Thoracic aorta (tissue), 2 donors: Measurements from ENCODE around the gene TACSTD2. TPM values are rescaled to one million over a fixed set of nuclear protein-coding genes. Genes with fewer than 3 reads are reported as not detected.
A peak's percentile ranks its signal among the peaks of the same experiment; 100 is the strongest.
"Not testable (repeated sequence)": the region's sequence is repeated elsewhere in the genome, so short reads cannot be mapped to it uniquely, and the experiment has no call there.

Experiments
- ATAC-seq: fragments of 150-250 bp; one replicate; pipeline ENCODE4 v1.8.0; 2017; ENCODE audit warnings: low read depth; ENCODE audit not compliant: insufficient number of reproducible peaks, low FRiP score
- DNase-seq: peaks from one replicate; pipeline ENCODE4 v3.0.0-alpha.2; 2020; ENCODE audit warnings: low spot score
- H3K27ac ChIP-seq, 2 donors: fragments of 200-600 bp; sonication (generic); 1 replicate in 1 of 2; 2 replicates in 1 of 2; pipeline ENCODE4 v1.5.1; 2016; ENCODE audit warnings: mild to moderate bottlenecking in 2 of 2, moderate library complexity in 2 of 2
- H3K27me3 ChIP-seq: fragments of 200-600 bp; sonication (generic); replicated peaks from 2 replicates; pipeline ENCODE4 v1.6.0; 2016; ENCODE audit warnings: mild to moderate bottlenecking; ENCODE audit not compliant: insufficient read depth
- H3K36me3 ChIP-seq: fragments of 200-600 bp; sonication (generic); one replicate; pipeline ENCODE4 v1.5.1; 2016
- H3K4me1 ChIP-seq, 2 donors: fragments of 200-600 bp; sonication (generic); 1 replicate in 1 of 2; 2 replicates in 1 of 2; pipeline versions ENCODE4 v1.5.1 to v1.6.0; 2016; ENCODE audit warnings: low read depth in 2 of 2, mild to moderate bottlenecking in 1 of 2; ENCODE audit not compliant: control insufficient read depth in 1 of 2
- H3K4me3 ChIP-seq: fragments of 200-600 bp; sonication (generic); 2 replicates; pipeline ENCODE4 v1.5.1; 2016; ENCODE audit warnings: mild to moderate bottlenecking
- H3K9me3 ChIP-seq: fragments of 200-600 bp; sonication (generic); 2 replicates; pipeline ENCODE4 v1.5.1; 2016
- total RNA-seq, 2 donors: library from RNA; depleted of rRNA; stranded (reverse); fragments of >200 nt; gene quantifications; one replicate each; pipeline versions ENCODE4 v1.1.0 to v1.2.3, GENCODE V29; 2016
- TF ChIP-seq, protein P1 (sequence below): fragments of 200-600 bp; sonication (generic); IDR thresholded peaks from one replicate; pipeline ENCODE4 v1.5.1; 2019; ENCODE audit warnings: antibody characterized with exemption

Gene TACSTD2, protein sequence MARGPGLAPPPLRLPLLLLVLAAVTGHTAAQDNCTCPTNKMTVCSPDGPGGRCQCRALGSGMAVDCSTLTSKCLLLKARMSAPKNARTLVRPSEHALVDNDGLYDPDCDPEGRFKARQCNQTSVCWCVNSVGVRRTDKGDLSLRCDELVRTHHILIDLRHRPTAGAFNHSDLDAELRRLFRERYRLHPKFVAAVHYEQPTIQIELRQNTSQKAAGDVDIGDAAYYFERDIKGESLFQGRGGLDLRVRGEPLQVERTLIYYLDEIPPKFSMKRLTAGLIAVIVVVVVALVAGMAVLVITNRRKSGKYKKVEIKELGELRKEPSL
- 1 to 10 TPM; 6.9 to 8.1 TPM for total RNA-seq

DNA sequence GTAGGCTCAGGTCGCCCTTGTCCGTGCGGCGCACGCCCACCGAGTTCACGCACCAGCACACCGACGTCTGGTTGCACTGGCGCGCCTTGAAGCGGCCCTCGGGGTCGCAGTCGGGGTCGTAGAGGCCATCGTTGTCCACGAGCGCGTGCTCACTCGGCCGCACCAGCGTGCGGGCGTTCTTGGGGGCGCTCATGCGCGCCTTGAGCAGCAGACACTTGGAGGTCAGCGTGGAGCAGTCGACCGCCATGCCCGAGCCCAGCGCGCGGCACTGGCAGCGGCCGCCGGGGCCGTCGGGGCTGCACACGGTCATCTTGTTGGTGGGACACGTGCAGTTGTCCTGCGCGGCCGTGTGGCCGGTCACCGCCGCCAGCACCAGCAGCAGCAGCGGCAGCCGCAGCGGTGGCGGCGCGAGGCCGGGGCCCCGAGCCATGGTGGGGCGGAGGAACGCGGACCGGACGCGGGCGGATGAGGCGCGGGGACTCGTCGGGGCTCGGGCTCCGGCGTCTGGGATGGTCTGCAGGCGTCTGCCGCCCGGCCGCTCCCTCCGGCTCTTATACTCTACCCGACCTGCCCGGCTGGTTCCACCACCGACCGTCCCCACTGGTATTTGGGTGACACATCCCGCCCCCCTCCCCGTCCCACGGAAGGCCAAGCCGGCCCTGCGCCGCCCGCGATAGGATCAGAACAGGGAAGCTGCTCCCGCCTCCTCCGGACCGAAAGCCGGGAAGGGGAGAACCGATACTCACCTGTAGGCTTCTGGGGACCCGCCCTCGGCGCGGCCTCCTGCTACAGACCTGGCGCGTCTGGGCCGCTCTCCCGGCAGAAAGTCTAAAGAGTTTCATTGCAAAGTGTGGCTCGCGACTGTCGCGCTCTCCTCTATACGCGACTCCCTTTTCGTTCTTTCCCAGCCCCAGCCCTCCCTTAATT lies at the start of gene TACSTD2:
Gene TACSTD2 (minus strand): TSS at position 526 of the 927 bp plus-strand sequence. CDS start 96 bp downstream, at position 430.
- Histone ChIP-seq H3K27me3 (no peaks in the 10 kb centered on the region), H3K36me3 (no peaks in the 10 kb centered on the region), H3K9me3 (no peaks in the 10 kb centered on the region), H3K27ac (peak within 1 kb of the TSS; percentile 6 to 39), H3K4me1 (peaks cover 7 to 11% of the 10 kb centered on the region in 2 donors), H3K4me3 (peak within 1 kb of the TSS; percentile 78)
- TF ChIP-seq, protein P1, sequence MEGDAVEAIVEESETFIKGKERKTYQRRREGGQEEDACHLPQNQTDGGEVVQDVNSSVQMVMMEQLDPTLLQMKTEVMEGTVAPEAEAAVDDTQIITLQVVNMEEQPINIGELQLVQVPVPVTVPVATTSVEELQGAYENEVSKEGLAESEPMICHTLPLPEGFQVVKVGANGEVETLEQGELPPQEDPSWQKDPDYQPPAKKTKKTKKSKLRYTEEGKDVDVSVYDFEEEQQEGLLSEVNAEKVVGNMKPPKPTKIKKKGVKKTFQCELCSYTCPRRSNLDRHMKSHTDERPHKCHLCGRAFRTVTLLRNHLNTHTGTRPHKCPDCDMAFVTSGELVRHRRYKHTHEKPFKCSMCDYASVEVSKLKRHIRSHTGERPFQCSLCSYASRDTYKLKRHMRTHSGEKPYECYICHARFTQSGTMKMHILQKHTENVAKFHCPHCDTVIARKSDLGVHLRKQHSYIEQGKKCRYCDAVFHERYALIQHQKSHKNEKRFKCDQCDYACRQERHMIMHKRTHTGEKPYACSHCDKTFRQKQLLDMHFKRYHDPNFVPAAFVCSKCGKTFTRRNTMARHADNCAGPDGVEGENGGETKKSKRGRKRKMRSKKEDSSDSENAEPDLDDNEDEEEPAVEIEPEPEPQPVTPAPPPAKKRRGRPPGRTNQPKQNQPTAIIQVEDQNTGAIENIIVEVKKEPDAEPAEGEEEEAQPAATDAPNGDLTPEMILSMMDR = no peak
- DNase-seq (no peak), ATAC-seq (no peak)

DNA sequence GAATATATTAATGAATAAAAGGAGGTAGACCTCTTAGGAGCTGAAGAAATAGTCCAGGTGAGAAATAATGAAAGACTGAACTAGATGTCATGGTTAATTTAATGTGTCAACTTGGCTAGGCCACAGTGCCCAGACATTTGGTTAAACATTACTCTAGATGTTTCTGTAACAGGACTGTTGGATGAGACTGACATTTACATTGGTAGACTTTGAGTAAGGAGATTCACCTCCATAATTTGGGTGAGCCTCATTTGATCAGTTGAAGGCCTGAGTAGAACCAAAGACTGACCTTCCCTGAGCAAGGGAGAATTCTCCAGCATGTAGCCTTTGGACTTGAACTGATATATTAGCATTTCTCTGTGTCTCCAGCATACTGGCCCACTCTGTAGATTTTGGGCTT lies 49.2 kb upstream of the TACSTD2 start:
- no peak for DNase-seq
- Histone ChIP-seq H3K4me1 (no peaks in the 10 kb centered on the region), H3K27ac (no peak overlapping the region), H3K9me3 (no peaks in the 10 kb centered on the region), H3K4me3 (no peak overlapping the region), H3K36me3 (no peaks in the 10 kb centered on the region), H3K27me3 (no peaks in the 10 kb centered on the region)
- ATAC-seq = no peak
- TF ChIP-seq, protein P1 = no peak

DNA sequence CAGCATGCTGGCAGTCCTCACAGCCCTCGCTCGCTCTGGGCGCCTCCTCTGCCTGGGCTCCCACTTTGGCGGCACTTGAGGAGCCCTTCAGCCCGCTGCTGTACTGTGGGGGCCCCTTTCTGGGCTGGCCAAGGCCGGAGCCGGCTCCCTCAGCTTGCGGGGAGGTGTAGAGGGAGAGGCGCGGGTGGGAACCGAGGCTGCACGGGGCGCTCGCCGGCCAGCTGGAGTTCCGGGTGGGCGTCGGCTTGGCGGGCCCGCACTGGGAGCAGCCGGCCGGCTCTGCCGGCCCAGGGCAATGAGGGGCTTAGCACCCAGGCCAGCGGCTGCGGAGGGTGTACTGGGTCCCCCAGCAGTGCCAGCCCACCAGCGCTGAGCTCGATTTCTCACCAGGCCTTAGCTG lies 46.2 kb upstream of the TACSTD2 start:
- ATAC-seq, H3K36me3 ChIP-seq, H3K27me3 ChIP-seq, H3K4me3 ChIP-seq, H3K9me3 ChIP-seq, DNase-seq, H3K27ac ChIP-seq: not testable (repeated sequence)
- peaks cover 13 to 16% of the 10 kb centered on the region in 2 donors for H3K4me1 ChIP-seq

DNA sequence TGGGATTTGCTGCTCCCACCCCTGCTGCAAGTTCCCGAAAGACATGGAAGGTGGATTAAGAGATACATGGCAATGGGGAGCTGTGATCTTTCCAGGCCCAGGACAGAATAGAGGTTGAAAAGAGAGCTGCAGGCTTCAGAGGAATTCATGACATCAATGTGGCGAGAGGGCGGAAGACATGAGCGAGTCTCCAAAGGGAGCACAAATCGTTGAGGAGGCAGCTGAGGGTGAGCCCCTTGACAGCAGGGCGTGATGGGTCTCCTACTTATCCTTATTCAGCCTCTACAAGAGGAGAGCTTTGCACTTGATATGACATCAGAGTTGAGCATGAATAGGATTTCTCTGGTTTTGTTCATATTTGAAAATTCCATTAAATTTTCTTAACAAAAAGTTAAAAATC lies 45.5 kb upstream of the TACSTD2 start:
- Histone ChIP-seq H3K27ac (no peak overlapping the region), H3K9me3 (no peaks in the 10 kb centered on the region), H3K27me3 (no peaks in the 10 kb centered on the region), H3K36me3 (no peaks in the 10 kb centered on the region), H3K4me1 (peaks cover 13 to 23% of the 10 kb centered on the region in 2 donors), H3K4me3 (no peak overlapping the region)
- DNase-seq (no peak), ATAC-seq (no peak)
- TF ChIP-seq, protein P1 = no peak

DNA sequence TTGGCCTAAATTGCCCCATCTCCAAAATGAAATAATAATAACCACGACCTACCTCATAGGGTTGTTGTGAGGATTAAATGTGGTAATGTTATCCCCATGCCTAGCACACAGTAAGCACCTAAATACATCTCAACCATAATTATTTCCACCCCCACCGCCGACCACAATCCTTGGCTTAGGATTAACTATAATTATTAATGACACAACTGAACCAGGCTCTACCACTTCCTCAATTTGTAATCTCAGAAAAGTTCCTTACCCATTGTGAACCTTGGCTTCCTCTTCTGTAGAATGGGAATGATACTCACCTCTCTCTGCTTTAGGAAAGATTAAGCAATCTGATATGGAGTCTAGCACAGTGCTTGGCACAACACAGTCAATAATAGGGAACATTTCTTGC lies 44.3 kb upstream of the TACSTD2 start:
- Histone ChIP-seq H3K4me3 (no peak overlapping the region), H3K36me3 (no peaks in the 10 kb centered on the region), H3K4me1 (peaks cover 13 to 23% of the 10 kb centered on the region in 2 donors), H3K27me3 (no peaks in the 10 kb centered on the region), H3K9me3 (no peaks in the 10 kb centered on the region), H3K27ac (no peak overlapping the region)
- TF ChIP-seq, protein P1 = no peak
- DNase-seq (no peak), ATAC-seq (no peak)
